ENCODE data around the gene WDR7.

DNA sequence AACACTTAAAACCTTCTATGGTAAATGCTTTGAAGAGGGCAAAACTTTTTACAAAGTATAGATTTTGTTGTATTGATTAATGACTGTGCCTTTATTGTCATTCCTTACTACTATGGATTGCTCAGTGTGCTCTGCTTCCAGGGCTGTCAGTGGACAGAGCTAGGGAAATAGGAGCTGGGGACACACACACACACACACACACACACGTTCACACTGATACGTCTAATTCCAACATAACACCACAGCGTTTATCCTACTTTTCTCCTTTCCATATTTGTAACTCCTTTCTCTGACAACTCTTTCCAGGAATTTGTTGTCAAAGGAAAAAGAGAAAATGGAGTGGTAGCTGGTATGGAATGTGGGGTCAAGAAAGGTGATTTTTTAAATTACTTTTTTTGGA is 21.8 kb downstream of the WDR7 start:
- TF ChIP-seq, protein P1, sequence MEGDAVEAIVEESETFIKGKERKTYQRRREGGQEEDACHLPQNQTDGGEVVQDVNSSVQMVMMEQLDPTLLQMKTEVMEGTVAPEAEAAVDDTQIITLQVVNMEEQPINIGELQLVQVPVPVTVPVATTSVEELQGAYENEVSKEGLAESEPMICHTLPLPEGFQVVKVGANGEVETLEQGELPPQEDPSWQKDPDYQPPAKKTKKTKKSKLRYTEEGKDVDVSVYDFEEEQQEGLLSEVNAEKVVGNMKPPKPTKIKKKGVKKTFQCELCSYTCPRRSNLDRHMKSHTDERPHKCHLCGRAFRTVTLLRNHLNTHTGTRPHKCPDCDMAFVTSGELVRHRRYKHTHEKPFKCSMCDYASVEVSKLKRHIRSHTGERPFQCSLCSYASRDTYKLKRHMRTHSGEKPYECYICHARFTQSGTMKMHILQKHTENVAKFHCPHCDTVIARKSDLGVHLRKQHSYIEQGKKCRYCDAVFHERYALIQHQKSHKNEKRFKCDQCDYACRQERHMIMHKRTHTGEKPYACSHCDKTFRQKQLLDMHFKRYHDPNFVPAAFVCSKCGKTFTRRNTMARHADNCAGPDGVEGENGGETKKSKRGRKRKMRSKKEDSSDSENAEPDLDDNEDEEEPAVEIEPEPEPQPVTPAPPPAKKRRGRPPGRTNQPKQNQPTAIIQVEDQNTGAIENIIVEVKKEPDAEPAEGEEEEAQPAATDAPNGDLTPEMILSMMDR (IDR thresholded peaks at IDR 0.05) = no peak
- no peak for TF ChIP-seq POLR2A (IDR thresholded peaks at IDR 0.05)

Measured in esophagus squamous epithelium (tissue), 4 donors.